HepG2 (cell line): Measurements from ENCODE around the gene CDK5RAP2. TPM values are rescaled to one million over a fixed set of nuclear protein-coding genes. Genes with fewer than 3 reads are reported as not detected.
A peak's percentile ranks its signal among the peaks of the same experiment; 100 is the strongest.

Experiments
- AHR ChIP-seq: IDR thresholded peaks from 2 replicates; pipeline ENCODE4 v1.6.1; 2018; ENCODE audit warnings: missing genetic modification reagents, missing compliant biosample characterization
- GATAD2A ChIP-seq: IDR thresholded peaks from 2 replicates; pipeline ENCODE4 v1.6.1; 2016
- HHEX ChIP-seq: IDR thresholded peaks from 2 replicates; pipeline ENCODE4 v1.6.1; 2016; ENCODE audit warnings: control low read depth
- KAT2B ChIP-seq: fragments of 150-350 bp; IDR thresholded peaks from 2 replicates; pipeline ENCODE4 v1.6.1; 2014; ENCODE audit warnings: low read depth, low read length, borderline replicate concordance
- MIXL1 ChIP-seq: IDR thresholded peaks from 2 replicates; pipeline ENCODE4 v1.6.1; 2016
- MYNN ChIP-seq: sonication (generic); formaldehyde crosslinking; IDR thresholded peaks from 2 replicates; pipeline ENCODE4 v1.4.0; 2020; ENCODE audit warnings: mild to moderate bottlenecking, low read depth, missing genetic modification reagents
- TEAD3 ChIP-seq: optimal IDR thresholded peaks from 2 replicates; pipeline ENCODE3; 2016; ENCODE audit warnings: borderline replicate concordance
- THYN1 ChIP-seq: sonication (generic); formaldehyde crosslinking; IDR thresholded peaks from 2 replicates; pipeline ENCODE4 v1.8.1; 2023; ENCODE audit warnings: low read depth, mild to moderate bottlenecking, moderate library complexity, missing genetic modification reagents, borderline replicate concordance
- ZFAT ChIP-seq: sonication (generic); formaldehyde crosslinking; conservative IDR thresholded peaks from 2 replicates; pipeline ENCODE4 v1.8.1; 2023; ENCODE audit warnings: missing genetic modification reagents, inconsistent platforms
- ZNF546 ChIP-seq: sonication (generic); formaldehyde crosslinking; conservative IDR thresholded peaks from 2 replicates; pipeline ENCODE4 v1.8.1; 2023; ENCODE audit warnings: mild to moderate bottlenecking, missing genetic modification reagents
- ZNF670 ChIP-seq: sonication (generic); formaldehyde crosslinking; IDR thresholded peaks from 2 replicates; pipeline ENCODE4 v1.8.0; 2022; ENCODE audit warnings: mild to moderate bottlenecking, missing genetic modification reagents, borderline replicate concordance
- polyA plus RNA-seq, 8 experiments: library from polyadenylated mRNA; depleted of rRNA in 3 of 8; stranded (reverse) in 7 of 8; unstranded in 1 of 8; fragments of >200 nt; fragmentation: Illumina TruSeq in 4 of 8; extraction: Trizol in 4 of 8; gene quantifications; 2 replicates each; pipeline versions ENCODE4 v1.2.1 to v1.2.3, GENCODE V29; 2011 to 2016; ENCODE audit warnings: low read depth in 4 of 8, missing spikeins in 1 of 8, mixed read lengths in 1 of 8; ENCODE audit not compliant: insufficient read depth in 1 of 8
- total RNA-seq, 5 experiments: library from RNA; depleted of rRNA; stranded (reverse); fragments of >200 nt; fragmentation: Illumina TruSeq; extraction: Trizol; gene quantifications; 2 replicates each; pipeline ENCODE4 v1.2.3, GENCODE V29; 2016; ENCODE audit warnings: low read depth in 1 of 5
- TF ChIP-seq, protein P1 (sequence below): sonication (generic); formaldehyde crosslinking; IDR thresholded peaks from 2 replicates; pipeline ENCODE4 v1.5.0; 2020; ENCODE audit warnings: missing genetic modification reagents, mild to moderate bottlenecking, borderline replicate concordance
- TF ChIP-seq, protein P2 (sequence below): sonication (generic); formaldehyde crosslinking; conservative IDR thresholded peaks from 2 replicates; pipeline ENCODE4 v1.4.0; 2020; ENCODE audit warnings: missing genetic modification reagents
- TF ChIP-seq, protein P3 (sequence below): sonication (generic); formaldehyde crosslinking; IDR thresholded peaks from 2 replicates; pipeline ENCODE4 v1.4.0; 2020; ENCODE audit warnings: mild to moderate bottlenecking, missing genetic modification reagents
- TF ChIP-seq, protein P4 (sequence below): IDR thresholded peaks from 2 replicates; pipeline ENCODE4 v1.6.1; 2016; ENCODE audit warnings: missing compliant biosample characterization, missing genetic modification reagents, borderline replicate concordance
- TF ChIP-seq, protein P5 (sequence below): sonication (generic); formaldehyde crosslinking; IDR thresholded peaks from 2 replicates; pipeline ENCODE4 v1.5.0; 2020; ENCODE audit warnings: mild to moderate bottlenecking, missing genetic modification reagents
- TF ChIP-seq, protein P6 (sequence below): sonication (generic); formaldehyde crosslinking; IDR thresholded peaks from 2 replicates; pipeline ENCODE4 v1.4.0; 2020; ENCODE audit warnings: missing genetic modification reagents, borderline replicate concordance
- TF ChIP-seq, protein P7 (sequence below): IDR thresholded peaks from 2 replicates; pipeline ENCODE4 v1.6.1; 2018; ENCODE audit warnings: missing genetic modification reagents

Gene CDK5RAP2
- total and polyA plus RNA-seq, 2 of the 13 experiments (the other 11 are each of a cell fraction or from before 2014, with no cell fraction given): 31.8 to 42.2 TPM

DNA sequence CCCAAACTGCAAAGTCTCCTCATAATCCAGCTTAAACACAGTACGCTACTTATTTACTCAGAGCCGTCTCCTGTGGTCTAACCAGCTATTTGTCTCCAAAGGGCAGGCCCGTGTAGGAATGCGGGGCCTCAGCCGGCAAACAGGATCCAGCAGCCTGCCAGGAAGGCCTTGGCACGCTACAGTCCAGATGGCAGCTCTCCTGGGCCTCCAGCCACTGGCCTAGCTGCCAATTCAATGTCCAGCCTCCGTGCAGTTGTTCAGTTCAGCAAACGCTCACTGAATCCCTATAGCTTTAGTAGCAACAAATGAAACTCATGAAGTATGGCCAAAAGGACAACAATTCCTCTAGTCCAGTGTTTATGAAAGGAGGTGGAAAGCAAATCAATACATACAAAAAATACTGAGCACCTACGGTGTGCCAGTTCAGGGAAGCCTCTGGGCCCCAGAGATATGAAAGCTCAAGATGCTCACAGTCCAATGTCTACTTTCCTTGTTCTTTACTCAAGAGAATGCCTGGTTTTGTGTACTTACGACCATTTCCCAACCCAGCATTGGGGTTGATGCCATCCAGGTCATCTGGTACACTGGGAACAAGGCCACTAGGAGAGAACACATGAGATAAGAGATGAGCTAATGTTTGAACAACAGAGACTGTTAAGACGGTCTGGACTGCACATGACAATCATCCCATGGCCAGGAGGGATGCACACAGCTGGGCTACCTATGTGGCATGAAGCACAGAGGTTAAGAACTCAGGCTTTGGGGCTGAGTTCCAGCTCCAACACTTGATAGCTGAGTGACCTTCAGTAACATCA, 8.3 kb downstream of the CDK5RAP2 start (continued):
- TF ChIP-seq, protein P1, sequence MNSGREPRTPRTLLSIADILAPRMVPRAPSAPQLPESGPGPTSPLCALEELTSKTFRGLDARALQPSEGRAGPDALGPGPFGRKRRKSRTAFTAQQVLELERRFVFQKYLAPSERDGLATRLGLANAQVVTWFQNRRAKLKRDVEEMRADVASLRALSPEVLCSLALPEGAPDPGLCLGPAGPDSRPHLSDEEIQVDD (CRISPR knock-in tag): no peak
- TF ChIP-seq, protein P2, sequence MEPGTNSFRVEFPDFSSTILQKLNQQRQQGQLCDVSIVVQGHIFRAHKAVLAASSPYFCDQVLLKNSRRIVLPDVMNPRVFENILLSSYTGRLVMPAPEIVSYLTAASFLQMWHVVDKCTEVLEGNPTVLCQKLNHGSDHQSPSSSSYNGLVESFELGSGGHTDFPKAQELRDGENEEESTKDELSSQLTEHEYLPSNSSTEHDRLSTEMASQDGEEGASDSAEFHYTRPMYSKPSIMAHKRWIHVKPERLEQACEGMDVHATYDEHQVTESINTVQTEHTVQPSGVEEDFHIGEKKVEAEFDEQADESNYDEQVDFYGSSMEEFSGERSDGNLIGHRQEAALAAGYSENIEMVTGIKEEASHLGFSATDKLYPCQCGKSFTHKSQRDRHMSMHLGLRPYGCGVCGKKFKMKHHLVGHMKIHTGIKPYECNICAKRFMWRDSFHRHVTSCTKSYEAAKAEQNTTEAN (CRISPR knock-in tag): 0 out of 2 replicates have a peak, but pooled peaks have one; percentile 44
- TF ChIP-seq KAT2B (no peak), THYN1 (no peak), AHR (CRISPR knock-in tag) (peak; percentile 100), ZNF670 (peak; percentile 24; the same call in 1 of the 2 replicates), MYNN (CRISPR knock-in tag) (no peak; the same call in 1 of the 2 replicates), TEAD3 (peak; percentile 94), HHEX (CRISPR knock-in tag) (peak; percentile 83), MIXL1 (peak; percentile 78), ZFAT (no peak), ZNF546 (no peak), GATAD2A (peak; percentile 97)
- TF ChIP-seq, protein P3, sequence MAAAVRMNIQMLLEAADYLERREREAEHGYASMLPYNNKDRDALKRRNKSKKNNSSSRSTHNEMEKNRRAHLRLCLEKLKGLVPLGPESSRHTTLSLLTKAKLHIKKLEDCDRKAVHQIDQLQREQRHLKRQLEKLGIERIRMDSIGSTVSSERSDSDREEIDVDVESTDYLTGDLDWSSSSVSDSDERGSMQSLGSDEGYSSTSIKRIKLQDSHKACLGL (CRISPR knock-in tag): no peak
- TF ChIP-seq, protein P4, sequence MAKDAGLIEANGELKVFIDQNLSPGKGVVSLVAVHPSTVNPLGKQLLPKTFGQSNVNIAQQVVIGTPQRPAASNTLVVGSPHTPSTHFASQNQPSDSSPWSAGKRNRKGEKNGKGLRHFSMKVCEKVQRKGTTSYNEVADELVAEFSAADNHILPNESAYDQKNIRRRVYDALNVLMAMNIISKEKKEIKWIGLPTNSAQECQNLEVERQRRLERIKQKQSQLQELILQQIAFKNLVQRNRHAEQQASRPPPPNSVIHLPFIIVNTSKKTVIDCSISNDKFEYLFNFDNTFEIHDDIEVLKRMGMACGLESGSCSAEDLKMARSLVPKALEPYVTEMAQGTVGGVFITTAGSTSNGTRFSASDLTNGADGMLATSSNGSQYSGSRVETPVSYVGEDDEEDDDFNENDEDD: no peak; the same call in 1 of the 2 replicates
- TF ChIP-seq, protein P5, sequence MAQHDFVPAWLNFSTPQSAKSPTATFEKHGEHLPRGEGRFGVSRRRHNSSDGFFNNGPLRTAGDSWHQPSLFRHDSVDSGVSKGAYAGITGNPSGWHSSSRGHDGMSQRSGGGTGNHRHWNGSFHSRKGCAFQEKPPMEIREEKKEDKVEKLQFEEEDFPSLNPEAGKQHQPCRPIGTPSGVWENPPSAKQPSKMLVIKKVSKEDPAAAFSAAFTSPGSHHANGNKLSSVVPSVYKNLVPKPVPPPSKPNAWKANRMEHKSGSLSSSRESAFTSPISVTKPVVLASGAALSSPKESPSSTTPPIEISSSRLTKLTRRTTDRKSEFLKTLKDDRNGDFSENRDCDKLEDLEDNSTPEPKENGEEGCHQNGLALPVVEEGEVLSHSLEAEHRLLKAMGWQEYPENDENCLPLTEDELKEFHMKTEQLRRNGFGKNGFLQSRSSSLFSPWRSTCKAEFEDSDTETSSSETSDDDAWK (CRISPR knock-in tag): no peak
- TF ChIP-seq, protein P6, sequence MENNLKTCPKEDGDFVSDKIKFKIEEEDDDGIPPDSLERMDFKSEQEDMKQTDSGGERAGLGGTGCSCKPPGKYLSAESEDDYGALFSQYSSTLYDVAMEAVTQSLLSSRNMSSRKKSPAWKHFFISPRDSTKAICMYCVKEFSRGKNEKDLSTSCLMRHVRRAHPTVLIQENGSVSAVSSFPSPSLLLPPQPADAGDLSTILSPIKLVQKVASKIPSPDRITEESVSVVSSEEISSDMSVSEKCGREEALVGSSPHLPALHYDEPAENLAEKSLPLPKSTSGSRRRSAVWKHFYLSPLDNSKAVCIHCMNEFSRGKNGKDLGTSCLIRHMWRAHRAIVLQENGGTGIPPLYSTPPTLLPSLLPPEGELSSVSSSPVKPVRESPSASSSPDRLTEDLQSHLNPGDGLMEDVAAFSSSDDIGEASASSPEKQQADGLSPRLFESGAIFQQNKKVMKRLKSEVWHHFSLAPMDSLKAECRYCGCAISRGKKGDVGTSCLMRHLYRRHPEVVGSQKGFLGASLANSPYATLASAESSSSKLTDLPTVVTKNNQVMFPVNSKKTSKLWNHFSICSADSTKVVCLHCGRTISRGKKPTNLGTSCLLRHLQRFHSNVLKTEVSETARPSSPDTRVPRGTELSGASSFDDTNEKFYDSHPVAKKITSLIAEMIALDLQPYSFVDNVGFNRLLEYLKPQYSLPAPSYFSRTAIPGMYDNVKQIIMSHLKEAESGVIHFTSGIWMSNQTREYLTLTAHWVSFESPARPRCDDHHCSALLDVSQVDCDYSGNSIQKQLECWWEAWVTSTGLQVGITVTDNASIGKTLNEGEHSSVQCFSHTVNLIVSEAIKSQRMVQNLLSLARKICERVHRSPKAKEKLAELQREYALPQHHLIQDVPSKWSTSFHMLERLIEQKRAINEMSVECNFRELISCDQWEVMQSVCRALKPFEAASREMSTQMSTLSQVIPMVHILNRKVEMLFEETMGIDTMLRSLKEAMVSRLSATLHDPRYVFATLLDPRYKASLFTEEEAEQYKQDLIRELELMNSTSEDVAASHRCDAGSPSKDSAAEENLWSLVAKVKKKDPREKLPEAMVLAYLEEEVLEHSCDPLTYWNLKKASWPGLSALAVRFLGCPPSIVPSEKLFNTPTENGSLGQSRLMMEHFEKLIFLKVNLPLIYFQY (CRISPR knock-in tag): no peak
- TF ChIP-seq, protein P7, sequence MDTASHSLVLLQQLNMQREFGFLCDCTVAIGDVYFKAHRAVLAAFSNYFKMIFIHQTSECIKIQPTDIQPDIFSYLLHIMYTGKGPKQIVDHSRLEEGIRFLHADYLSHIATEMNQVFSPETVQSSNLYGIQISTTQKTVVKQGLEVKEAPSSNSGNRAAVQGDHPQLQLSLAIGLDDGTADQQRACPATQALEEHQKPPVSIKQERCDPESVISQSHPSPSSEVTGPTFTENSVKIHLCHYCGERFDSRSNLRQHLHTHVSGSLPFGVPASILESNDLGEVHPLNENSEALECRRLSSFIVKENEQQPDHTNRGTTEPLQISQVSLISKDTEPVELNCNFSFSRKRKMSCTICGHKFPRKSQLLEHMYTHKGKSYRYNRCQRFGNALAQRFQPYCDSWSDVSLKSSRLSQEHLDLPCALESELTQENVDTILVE (CRISPR knock-in tag): peak; percentile 90
